Activated effector memory CD4-positive, alpha-beta T cell treated with Interleukin-2 at 50 U/mL for 16 hours (primary cell): ENCODE measurements around the gene USP5.
A peak's percentile ranks its signal among the peaks of the same experiment; 100 is the strongest.
"Not testable (repeated sequence)": the region's sequence is repeated elsewhere in the genome, so short reads cannot be mapped to it uniquely, and the experiment has no call there.

Experiments
- DNase-seq: peaks from one replicate; pipeline ENCODE4 v3.0.0-alpha.2; 2020

Gene USP5

DNA sequence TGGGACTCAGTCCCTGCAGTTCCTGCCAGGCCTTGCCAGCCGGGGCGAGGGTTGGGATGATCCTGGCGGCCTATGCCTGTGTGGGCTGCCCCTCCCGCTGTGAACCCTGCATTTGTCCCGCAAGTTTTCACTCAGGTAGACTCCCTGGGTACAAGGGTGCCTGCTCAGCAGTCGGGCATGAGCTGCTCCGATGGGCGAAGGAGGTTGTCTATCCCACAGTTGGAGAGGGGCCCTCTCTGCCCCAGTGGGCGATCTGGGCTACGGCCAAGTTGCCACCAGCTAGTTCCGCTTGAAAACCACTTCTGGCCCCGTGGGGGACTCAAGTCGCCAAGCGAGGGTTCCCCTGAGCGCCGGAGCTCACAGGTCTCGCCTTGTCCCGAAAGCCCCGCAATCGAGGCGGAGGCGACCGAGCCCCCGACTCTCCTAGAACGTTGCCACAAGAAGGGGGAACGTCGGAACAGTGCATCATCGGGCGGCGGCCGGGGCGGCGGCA is 15.0 kb downstream of the USP5 start:
- no peak for DNase-seq

DNA sequence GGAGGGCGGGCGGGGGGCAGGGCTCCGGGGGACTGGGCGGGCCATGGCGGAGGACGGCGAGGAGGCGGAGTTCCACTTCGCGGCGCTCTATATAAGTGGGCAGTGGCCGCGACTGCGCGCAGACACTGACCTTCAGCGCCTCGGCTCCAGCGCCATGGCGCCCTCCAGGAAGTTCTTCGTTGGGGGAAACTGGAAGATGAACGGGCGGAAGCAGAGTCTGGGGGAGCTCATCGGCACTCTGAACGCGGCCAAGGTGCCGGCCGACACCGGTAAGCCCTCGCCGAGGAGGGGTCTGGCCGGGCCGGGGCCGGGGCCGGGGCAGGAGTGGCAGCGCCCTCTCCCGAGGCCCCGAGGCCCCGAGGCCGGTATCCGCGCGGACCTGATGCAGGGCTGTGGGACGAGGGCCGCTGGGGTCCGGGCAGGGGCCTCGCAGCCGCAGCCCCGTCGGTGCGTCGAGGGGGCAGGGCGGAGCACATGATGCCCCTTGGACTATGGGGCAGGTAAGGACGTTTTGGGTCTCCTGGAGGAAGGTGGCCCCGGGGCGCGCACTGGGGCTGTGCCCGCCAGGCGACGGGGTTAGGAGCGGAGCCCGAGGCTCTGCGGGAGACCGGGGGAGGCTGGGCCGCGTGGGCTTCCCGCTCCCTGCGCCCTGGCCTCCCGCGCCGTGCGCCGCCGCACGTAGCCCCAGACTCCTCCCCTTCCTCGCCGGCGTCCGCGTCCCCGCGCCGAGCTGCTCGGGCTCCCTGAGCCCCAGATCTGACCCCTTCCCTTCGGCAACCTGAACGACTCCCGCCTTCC is 15.7 kb downstream of the USP5 start, which contains the start of gene TPI1:
Gene TPI1, plus strand, starts transcription at position 119 of the 798 bp plus-strand sequence. Its CDS starts 36 bp downstream, at position 155.
- peak; percentile 66 for DNase-seq

DNA sequence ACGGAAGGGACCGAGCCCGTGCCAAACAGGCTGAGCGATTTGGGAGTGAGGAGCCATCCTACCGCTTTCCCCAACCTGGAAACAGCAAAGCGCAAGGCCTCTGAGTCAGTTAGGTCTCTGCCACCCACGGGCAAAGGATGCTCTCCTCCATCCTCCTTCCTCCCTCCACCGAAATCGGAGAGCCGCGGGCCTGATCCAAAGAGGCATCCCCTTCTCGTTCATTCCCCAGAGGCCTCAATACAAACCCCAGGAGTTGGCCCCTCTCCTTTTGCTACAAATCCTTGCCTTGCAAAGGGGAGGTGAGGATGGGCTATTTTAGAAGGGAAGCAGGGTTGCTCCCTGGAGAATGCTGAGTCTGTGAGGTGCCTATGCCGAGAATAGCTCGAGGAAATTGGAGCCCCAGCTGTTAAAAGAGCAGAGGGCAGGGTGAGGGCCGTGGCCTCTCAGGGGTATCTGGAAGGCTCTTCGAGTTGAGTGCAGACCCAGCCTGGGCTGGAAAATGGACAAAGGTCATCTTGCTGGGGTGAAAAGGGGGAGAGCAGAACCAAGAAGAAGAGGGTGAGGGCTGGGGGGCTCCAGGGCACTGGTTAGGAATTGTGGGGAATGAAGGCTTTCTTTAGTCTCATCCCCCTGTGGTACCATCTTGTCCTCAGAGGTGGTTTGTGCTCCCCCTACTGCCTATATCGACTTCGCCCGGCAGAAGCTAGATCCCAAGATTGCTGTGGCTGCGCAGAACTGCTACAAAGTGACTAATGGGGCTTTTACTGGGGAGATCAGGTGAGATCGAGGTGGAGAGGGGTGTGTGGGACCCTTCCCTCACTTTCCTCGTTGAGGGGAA is 16.5 kb downstream of the USP5 start:
- DNase-seq, result no peak

DNA sequence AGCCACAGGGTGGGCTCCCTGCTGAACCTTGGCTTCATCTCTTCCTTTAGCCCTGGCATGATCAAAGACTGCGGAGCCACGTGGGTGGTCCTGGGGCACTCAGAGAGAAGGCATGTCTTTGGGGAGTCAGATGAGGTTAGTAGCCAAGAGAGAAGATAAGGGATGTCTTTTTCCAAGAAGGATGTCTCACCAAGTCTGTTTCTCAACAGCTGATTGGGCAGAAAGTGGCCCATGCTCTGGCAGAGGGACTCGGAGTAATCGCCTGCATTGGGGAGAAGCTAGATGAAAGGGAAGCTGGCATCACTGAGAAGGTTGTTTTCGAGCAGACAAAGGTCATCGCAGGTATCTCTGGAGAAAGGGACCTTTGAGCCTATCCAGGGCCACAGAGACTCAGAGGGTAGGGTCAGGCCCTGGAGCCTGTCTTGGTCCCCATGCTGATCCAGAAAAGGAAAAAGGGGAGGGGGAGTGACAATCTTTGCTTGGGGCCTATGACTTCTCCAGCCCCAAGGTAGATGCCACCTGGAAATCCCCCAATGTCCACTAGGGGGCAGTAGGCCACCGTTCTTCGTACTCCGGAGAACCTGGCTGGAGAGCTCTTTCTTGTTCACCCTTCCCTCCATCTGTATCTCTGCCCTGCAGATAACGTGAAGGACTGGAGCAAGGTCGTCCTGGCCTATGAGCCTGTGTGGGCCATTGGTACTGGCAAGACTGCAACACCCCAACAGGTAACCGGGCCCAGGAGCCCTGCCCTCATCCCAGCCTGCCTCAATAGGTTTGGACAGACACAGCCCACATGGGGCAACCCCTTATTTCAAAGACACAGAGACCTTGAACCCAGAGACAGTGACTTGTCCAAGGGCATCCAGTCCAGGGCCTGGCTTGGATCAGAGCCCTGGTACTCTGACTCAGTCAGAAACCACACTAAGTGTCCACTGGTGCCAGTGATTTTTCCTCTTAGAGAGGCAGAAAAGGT is 17.4 kb downstream of the USP5 start:
- DNase-seq, result peak; percentile 75

DNA sequence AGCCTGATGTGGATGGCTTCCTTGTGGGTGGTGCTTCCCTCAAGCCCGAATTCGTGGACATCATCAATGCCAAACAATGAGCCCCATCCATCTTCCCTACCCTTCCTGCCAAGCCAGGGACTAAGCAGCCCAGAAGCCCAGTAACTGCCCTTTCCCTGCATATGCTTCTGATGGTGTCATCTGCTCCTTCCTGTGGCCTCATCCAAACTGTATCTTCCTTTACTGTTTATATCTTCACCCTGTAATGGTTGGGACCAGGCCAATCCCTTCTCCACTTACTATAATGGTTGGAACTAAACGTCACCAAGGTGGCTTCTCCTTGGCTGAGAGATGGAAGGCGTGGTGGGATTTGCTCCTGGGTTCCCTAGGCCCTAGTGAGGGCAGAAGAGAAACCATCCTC is 18.4 kb downstream of the USP5 start:
- not testable (repeated sequence) for DNase-seq

DNA sequence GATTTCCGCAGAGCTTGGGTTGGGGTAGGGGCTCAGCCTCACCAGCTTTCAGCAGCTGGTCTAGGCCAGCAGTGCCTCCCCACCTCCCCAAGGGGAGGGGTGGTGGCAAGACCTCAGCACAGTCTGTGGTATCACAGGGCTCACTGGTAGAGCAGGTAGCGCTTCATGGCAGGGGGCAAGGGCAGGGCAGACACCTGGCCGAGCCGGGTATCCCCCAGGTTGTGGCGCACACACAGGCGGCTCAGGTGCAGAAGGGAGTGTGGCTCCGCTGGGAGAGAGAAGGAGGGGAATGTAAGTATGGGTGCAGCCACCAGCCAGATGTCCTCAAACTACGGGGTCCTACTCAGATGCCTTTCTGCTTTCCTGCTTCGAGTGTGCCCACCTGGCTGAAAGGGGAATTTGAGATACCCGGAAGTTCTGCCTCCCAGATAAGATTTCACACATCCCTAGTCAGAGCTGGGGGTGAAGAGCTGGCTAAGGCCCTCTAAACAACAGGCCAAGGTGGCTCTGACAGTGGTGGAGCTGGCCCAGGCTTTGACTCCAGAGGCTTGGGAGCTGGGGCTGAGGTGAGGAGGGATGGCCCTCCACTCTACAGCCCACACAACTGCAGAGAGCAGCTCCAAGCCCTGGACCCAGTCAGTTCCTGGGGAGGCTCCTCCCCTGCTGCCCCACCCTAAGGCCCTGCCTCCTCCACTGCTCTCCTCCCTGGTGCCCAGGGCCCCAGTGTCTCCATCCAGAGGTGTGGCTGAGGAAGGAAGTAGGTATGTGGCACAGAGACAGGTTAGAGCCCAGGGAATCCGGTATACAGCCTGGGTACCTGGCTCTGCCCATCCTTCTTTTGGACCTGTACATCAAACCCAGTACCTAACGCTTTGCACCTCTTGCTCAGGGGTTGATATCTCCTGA is 19.4 kb downstream of the USP5 start:
- DNase-seq, result no peak

DNA sequence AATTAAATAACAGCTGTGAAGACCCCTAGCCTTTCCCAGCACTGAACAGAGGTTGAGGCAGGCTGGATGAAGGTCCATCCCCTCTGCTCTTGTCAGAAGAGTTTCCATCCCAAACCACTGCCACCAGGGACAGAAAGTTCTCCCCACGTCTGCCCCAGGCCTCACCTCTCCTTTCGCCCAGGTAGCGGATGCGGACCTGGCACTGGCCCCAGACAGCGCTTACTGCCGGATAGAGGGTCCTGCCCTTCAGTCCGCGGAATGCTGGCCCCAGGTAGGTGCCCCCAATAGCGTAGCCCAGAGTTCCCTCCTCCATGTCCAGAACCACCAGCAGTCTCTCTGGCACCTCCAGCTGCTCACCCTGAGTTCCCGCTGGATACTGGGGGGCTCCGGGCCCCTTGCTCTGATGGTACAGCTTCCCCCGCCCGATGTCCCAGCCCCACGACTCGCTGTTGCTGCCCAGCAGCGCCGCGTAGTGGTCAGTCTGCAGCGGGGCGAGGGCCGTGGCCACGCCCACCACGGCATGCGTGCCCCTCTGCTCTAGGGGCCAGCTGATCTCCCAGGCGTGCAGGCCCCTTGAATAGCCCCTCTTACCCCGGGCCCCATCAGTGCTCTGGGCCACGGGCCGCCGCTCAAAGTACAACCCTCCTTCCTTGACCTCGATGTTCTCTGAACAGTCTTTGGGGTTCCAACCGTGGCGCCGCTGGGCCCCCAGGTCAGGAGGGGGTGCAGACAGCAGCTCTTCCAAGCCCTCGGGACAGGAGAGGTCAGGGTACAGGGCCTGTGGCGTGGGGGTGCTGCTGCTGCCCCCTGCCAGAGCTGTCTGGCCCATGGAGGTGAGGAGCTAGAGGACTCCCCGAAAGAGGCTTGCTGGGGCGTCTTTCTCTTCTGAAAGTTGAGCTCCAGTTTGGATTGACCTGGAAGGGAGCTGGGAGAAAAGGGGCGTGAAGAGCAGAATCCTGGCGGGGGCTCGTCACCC is 20.4 kb downstream of the USP5 start:
- peak; percentile 77 for DNase-seq

DNA sequence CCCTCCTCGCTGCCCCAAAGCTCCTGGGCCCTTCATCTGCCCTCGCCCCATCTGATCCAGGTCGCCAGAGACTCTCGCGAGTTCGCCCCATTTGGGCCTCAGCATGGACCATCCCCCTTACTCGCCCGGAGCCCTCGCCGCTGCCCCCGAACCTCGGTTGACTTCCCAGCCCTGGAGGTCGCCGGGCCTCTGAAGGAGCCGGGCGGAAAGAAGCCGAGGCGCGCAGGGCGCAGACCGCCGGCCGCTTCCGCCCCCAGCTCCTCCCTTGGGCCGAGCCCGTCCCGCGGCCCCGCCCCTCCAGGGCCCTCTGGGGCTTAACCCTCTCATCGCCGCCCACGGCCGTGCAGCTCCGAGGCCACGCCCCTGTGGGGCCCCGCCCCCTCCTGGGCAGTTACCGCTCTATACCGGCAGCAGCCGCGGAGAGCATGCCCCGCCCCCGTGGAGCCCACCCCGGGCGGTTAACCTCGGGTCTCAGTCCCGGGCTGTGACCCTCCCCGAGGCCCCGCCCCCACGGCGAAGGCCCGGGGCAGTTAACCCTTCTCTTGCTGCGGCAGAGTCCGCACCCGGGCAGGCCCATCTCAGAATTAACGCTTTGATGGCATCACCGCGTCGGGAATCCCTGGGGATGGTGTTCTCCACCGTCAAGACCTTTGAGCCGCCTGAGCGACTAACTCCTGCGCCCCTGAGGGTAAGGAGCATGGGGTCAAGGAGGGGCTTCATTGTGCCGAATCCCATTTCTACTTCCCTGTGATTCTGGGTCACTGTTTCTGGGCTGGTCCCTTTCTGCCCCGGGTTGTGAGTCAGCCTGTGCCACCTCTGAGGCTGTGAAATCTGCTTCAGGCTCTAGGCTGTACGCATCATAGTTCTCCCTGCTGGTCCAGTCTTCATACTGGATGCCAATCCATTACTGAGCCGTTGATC is 21.4 kb downstream of the USP5 start, which contains the start of gene SPSB2:
Gene SPSB2, minus strand, starts transcription at position 210 of the 921 bp plus-strand sequence. CDS start 402 bp downstream, outside the sequence.
- peak; percentile 99 for DNase-seq

DNA sequence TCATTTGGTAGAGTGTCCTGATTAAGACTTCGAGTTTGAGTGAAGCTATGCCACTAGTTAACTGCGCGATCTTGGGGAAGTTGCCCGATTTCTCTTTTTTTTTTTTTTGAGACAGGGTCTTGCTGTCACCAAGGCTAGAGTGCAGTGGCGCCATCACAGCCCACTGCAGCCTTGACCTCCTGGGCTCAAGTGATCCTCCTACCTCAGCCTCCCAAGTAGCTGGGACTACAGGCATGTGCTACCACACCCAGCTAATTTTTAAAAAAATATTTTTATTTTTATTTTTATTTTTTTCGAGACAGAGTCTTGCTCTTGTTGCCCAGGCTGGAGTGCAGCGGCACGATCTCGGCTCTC is 22.0 kb downstream of the USP5 start:
- DNase-seq, result not testable (repeated sequence)

DNA sequence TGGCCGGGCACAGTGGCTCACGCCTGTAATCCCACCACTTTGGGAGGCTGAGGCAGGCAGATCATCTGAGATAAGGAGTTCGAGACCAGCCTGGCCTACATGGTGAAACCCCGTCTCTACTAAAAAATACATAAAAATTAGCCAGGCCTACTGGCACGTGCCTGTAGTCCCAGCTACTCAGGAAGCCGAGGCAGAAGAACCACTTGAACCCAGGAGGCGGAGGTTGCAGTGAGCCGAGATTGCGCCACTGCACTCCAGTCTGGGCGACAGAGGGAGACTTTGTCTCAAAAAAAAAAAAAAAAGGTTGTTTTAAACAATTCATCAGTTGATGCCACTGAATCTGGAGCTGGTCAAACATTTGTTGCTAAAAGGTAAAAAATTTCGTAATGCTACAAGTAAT is 27.9 kb downstream of the USP5 start:
- DNase-seq, result not testable (repeated sequence)

DNA sequence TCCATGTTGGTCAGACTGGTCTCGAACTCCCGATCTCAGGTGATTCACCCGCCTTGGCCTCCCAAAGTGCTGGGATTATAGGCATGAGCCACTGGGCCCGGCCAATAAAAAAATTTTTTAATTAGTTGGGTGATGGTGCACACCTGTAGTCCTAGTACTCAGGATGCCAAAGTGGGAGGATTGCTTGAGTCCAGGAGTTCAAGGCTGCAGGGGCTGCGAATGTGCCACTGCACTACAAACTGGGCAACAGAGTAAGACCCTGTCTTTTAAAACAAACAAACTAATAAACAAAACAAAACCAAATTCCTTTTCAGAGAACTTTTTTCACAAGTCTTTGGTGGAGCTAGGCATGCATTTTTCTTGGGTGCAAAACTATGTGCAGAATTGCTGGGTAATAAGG is 31.3 kb downstream of the USP5 start:
- no peak for DNase-seq

DNA sequence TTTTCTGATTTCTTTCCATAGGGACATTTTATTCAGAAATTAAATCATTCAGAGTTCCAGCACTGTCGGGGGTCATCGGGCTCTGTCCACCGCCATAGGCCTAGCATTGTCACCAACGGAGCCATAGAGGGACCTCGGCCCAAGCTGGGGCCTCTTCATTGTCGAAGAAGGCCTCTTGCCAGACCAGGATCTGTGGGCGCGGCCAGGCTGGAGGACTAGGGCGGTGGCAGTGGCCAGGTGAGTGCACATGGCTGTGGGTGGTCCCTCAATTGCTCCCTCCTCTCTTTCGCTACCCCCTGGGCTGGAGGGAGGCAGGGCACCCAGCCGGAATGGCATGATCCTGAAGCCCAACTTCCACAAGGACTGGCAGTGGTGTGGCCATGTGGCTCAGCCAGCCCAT is 31.7 kb downstream of the USP5 start:
- DNase-seq, result no peak

DNA sequence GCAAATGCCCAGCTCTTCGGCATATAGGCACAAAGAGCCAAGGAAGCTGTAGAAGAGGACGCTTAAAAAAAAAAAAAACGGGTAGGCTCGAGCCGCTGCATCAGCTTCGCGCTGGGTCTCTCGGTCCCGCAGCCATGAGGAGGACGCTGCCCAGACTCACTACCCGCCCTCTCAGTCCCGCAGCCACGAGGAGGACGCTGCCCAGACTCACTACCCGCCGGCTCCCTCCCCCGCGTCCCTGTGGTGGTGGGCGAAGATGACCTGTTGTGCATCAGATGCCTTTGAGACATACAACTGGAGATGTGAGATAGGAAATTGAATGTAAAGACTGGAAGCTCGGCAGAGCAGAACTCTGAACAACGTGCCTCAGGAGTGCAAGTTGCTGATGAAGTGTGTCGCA is 32.6 kb downstream of the USP5 start:
- no peak for DNase-seq

DNA sequence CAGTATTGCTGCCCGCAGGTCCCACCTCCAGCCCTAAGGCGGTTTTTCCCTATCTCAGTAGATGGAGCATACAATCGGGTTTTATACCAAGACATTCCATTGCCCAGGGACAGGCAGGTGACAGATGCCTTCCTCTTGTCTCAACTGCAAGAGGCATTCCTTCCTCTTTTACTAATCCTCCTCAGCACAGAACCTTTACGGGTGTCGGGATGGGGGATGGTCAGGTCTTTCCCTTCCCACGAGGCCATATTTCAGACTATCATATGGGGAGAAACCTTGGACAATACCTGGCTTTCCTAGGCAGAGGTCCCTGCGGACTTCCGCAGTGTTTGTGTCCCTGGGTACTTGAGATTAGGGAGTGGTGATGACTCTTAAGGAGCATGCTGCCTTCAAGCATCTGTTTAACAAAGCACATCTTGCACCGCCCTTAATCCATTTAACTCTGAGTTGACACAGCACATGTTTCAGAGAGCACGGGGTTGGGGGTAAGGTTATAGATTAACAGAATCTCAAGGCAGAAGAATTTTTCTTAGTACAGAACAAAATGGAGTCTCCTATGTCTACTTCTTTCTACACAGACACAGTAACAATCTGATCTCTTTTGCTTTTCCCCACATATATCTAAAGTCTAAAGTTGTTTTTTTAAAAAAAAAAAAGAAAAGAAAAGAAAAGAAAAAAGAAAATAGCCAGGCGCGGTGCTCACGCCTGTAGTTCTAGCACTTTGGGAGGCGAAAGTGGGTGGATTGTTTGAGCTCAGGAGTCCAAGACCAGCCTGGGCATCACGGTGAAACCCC is 34.5 kb downstream of the USP5 start:
- not testable (repeated sequence) for DNase-seq

DNA sequence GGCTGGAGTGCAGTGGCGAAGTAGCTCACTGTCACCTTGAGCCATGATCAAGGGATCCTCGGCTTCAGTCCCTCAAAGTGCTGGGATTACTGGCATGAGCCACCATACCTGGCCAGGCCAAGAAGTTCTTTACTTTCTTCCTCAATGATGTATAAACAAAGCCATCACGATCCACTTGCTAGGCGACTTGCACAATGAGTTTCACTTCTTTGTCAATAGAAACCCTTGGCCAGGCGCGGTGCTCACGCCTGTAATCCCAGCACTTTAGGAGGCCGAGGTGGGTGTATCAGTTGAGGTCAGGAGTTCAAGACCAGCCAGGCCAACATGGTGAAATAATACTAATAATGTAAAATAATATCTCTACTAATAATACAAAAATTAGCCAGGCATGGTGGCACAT is 35.5 kb downstream of the USP5 start:
- DNase-seq, result no peak

DNA sequence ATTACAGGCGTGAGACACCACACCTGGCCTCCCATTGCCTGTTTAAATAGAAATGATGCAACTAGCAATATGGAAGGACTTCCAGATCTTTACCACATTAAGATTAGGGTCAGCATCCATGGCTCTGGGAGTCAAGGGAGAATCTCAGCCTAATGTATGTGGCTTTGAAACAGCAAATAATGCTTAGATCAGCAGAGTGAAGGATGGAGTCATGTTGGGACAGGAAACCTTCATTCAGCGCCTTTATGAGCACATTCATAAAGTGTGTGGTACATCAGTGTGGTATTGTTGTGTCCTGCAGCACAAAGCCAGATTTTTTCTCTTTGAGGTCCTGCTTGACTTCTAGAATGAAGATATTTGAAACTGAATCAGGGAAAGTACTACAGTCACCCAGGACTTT is 36.4 kb downstream of the USP5 start:
- no peak for DNase-seq

DNA sequence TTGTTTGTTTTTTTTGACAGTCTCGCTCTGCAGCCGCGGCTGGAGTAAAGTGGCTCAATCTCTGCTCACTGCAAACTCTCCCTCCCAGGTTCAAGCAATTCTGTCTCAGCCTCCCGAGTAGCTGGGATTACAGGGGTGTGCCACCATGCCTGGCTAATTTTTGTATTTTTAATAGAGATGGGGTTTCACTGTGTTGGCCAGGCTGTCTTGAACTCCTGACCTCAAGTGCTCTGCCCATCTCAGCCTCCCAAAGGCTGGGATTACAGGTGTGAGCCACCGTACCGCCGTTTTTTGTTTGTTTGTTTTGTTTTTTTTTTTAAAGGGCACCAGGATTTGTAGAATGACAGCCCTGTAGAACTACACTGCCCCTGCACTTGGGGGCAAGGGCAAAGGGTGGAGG is 36.8 kb downstream of the USP5 start:
- not testable (repeated sequence) for DNase-seq
